NOMO-1 treated with dmso at 0.1 percent for 144 hours (cell line): ENCODE results near the gene GOLGA7B.

Experiments used
- DNase-seq: peaks from one replicate; lab custom pipeline; 2025; ENCODE audit not compliant: unreplicated experiment; lab: John Stamatoyannopoulos, UW

The GOLGA7B gene

GRCh38 chr10:97866524-97867219 is 17.0 kb downstream of the GOLGA7B start:
- DNase-seq, result no peak

DNA sequence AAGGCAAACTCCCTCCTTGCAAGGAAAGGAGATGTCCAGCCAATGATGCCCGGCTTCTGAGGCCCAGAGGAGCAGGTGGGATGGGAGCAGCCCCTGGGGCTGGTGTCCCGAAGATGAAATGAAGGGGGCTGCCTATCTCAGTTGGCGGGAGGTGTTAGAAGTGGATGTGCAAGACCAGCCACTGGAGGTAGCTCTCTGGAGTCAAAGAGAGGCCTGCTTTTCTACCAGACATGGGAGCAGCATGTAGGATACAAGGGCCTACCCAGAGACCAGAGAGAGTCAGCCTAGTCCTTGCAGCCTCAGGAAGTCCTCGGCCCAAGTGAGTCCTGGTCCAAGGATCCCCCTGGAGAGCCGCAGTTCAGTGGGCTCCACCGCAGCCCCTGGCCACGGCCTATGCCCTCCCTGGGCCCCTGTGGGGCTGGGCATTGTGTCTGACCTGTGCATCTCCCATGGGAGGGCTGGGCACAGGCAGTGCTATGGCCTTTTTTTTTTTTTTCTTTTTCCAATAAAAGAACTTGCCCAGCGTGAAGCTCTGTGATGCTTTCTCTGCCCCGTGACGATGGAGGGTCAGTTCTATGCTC is 17.7 kb downstream of the GOLGA7B start:
- no peak for DNase-seq

DNA sequence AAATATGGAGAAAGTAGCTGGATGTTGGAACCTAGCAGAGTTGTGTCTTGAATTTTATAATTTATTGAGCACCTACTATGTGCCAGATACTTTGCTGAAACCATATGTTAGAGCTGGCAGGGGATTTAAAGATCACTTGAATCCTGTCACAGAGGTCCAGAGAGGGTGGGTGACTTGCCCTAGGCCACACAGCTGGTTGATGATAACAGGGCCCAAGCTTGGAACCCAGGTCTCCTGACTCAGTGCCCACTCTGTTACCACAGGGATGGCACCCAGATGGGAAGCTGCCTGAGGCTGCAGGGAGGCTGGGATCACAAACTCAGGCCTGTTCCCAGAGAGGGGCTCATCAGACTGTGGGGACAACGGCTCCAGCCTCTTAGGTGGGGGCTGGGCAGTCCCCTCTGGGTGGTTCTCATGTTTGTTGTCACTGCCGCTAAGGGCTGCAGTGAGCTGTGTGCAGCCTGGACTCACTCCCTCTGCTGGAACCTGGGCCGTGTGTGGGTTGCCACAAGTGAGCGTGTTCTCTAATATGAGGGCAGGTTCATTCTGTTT is 18.6 kb downstream of the GOLGA7B start:
- no peak for DNase-seq

DNA sequence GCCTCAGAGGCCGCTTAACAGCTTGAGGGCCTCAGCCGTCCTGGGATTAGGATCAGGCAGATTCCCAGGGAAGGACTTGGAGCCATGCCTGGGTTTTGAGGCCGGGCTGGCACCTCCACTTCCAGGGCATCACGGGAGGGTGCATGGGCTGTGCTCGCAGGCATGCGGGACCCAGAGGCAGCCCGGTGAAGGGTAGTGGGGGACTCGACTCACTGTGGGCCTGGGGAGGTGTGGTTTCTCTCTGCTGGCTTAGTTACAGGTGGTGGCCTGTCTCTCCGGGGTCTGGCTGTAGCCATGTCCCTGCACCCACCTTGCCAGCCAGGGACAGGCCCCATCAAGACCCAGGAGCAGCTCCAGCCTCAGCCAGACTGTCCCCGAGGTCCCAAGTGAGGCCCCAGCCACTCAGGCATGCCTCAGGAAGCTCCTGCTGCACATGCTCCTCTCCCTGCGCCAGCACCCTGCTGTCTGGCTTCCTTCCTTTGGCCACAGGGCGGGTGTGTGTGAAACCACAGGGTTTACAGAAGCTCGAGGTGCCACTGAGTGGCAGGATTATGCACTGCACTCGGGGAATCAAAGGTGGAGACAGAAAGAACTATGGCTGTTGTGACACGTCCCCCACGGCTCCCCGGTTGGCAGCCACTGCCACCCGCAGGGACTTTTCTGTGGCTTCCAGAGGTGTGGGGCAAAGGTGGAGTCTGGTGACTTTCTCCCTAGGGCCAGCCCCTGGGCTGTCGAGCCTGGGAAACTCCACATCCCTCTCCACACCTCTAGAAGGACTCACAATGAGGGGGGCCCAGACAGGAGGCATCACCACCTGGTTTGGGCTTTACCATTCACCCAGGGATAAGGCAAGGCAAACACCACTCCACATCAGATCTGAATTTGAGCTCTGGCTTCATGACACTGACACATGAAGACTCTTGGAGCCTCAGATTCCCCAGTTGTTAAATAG is 19.7 kb downstream of the GOLGA7B start:
- DNase-seq, result peak; percentile 72

DNA sequence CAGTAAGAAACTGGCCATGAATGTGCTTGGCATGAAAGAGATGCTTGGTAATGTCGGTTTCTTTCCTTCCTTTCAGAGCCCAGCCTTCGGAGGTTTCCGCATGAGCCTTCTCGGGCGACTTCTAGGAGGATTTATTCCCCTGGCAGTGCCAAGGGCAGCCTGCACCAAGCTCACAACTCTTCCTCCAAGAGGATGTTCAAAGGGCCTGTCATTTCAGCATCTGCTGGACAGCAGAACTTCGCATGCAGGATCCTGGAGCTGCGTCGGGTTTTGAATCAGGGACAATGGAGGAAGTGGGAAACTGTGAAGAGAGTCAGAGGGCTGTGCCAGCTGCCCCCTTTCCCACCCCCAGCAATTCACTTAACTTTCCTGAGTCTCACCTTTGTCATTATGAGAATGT is 21.3 kb downstream of the GOLGA7B start:
- DNase-seq, result no peak

GRCh38 chr10:97873569-97873968 is 23.9 kb downstream of the GOLGA7B start:
- no peak for DNase-seq

GRCh38 chr10:97874332-97874731 is 24.7 kb downstream of the GOLGA7B start:
- no peak for DNase-seq

DNA sequence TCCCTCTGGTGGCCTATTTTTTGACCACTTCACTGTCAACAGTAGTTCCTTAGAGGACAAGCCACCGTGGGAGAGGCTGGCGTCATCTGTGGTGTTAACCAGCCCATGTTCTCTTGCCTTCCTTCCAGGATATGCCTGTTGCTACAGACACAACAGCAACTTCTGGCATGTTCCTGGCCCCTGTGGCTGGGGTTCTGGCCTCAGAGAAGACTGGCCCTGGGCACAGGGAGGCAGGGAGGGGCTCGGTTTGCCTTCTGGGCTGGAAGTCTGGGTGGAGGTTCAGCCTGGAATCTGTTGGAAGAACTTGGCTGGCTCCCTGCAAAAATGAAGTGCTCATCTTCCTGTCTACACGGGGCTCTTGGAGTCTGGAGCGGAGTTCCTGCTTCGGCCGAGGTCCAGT is 25.7 kb downstream of the GOLGA7B start:
- no peak for DNase-seq

DNA sequence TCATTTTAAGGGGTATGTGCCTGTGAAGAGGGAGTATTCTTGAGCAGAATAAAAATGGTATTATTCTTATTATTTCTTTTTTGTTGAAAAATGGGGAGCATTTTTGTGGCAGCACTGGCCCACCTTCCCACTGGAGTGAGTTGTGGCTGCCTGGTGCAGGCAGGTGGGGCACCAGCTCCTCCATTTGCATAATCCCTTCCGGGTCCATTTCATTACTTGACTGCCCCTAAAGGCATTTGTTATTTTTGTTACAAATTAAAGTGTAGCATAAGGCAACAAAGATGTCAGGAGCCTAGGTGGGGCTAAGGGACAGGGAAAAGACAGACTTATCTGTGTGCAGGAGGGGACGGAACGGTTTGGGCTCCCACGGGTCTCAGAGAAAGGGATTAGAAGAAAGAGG is 26.8 kb downstream of the GOLGA7B start:
- DNase-seq, result no peak

- no peak for DNase-seq
Measured at GRCh38 chr10:97879241-97879640, 29.6 kb downstream of the GOLGA7B start.

GRCh38 chr10:97880109-97880508 is 30.5 kb downstream of the GOLGA7B start:
- no peak for DNase-seq

GRCh38 chr10:97882142-97883091 is 32.8 kb downstream of the GOLGA7B start:
- DNase-seq, result no peak

- DNase-seq, result no peak
Measured at GRCh38 chr10:97883092-97883485, 33.4 kb downstream of the GOLGA7B start.

DNA sequence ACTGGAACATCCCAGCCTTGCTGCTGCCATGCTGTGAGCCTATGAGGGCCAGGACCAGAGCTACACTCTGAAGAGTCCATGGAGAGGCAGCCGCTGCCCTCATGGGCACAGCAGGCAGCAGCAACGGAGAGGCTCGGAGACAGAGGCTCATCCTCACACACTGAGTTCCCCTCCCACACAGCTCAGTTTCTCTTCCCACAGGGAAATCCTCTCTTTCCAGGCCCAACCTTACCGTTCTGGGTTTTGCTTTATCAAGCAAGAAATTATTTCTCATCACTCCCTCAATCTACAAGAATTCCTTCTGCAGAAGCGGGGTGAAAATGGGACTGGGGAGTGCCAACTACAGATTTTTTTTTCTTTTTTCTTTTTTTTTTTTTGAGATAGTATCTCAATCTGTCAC is 36.6 kb downstream of the GOLGA7B start:
- no peak for DNase-seq

DNA sequence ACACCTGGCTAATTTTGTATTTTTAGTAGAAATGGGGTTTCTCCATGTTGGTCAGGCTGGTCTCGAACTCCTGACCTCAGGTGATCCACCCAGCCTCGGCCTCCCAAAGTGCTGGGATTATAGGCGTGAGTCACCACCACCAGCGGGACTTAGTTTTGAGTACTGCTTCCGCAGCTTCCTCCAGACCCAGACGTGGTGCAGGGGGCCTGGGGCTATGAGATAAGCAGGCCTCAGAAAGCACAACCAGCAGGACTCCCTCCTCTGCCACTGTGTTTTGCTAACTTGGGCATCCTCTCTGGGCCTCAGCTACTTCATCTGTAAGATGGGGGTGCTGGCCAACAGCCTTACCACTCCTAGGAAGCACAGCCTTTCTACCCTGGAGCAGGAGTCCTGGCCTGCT is 37.8 kb downstream of the GOLGA7B start:
- DNase-seq, result no peak

- no peak for DNase-seq
Measured at GRCh38 chr10:97888134-97888533, 38.5 kb downstream of the GOLGA7B start.

GRCh38 chr10:97888641-97889262 is 39.1 kb downstream of the GOLGA7B start:
- peak; percentile 15 for DNase-seq

DNA sequence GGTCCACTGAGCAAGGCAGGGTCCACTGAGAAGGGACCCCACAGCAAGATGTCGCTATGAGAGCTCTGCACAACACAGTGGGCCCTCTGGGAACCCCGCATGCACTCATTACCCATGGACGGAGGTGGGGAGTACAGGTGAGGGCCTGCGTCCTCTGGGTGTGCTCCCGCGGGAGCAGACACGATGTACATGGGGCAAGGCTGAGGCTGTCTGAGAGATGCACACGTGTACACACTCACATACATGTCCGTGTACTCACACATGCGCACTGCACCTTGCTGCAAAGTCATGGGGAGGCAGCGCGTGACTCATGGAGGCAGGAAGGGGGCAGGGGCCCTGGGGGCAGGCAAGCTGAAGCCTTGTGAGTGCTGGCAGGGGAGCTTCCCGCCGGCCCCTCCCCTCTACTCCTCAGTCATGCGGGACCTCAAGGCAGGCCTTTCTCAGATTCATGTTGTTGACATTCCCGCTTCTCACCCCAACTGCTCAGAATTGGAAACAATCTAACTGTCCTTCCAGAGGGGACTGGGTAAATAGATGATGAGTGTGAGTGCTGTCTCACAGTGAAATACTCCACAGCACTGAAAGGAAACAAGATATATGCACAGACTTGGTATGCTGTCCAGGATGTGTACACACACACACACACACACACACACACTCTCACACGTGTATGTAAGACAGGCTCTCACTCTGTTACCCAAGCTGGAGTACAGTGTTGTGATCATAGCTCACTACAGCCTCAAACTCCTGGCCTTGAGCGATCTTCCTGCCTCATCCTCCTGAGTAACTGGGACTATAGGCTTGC is 40.0 kb downstream of the GOLGA7B start:
- no peak for DNase-seq

DNA sequence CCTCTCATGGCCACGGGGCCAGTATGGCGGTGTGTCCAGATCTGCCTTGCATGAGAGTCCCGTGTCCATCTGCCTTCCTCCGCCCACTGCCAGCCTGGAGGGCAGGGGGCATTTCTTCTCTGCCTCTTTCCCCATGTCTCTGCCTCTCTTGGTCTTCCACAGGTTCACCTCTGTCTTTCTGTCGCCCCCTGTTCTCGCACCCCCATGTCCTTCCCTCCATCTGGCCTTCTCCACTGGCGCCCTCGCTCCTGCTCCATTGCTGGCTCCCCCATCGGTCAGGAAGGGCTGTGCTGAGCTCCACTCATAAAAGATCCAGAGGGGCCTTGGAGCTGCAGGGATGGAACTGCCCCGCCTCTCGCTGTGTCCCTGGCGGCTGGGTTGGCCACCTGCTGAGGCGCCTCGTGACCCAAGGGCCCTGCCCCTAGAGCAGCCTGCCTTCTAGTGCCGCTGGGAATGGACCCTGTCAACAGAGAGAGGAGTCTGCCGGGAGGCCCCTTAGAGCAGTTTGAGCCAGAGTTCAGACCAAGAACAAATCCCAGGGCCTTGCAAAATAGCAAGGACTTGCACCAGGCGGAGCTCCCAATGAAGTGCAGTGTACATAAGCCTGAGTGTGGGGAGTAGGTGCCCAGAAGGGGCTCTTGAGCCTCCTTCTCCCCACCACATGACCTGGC is 42.0 kb downstream of the GOLGA7B start:
- no peak for DNase-seq
